ENCODE results near the gene KLHL36. TPM values are rescaled to one million over a fixed set of nuclear protein-coding genes. Genes with fewer than 3 reads are reported as not detected.
A peak's percentile ranks its signal among the peaks of the same experiment; 100 is the strongest.
"Not testable (repeated sequence)": the region's sequence is repeated elsewhere in the genome, so short reads cannot be mapped to it uniquely, and the experiment has no call there.

Gene KLHL36
- polyA plus RNA-seq, 1 experiment: 43.7 TPM

DNA sequence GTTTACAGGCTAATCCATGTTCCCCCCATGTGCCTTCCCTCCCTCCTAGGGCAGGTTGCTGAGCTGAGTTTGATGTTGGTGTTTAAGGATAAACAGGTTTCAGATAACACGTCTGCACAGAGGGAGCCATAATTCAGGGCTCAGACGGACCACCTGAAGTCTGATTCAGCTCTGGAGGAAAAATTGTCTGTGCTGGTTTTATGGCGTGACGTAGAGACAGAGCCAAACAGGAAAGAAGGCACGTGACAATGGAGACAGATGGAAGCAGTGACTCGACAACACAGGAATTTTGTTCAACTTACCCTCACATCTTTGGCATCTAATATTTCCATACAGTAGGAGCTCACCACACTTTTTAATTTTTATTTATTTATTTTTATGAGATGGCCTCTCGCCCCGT, 40.8 kb downstream of the KLHL36 start:
- H3K4me3 ChIP-seq (ENCODE audit: low read depth, low read length): no peak overlapping the region
- H3K36me3 ChIP-seq (ENCODE audit: control insufficient read depth, insufficient read depth, low read length): no peaks in the 10 kb centered on the region
- DNase-seq (ENCODE audit: low read depth): peak; percentile 86
- H3K27me3 ChIP-seq (ENCODE audit: control insufficient read depth, insufficient read depth, low read length): no peaks in the 10 kb centered on the region
- ChIA-PET POLR2A (interaction anchor here (0.6 kb wide), 1 partner anchor 107 kb away, joined by 5 read pairs; no protein-coding TSS in a partner anchor), CTCF (interaction anchor here (0.6 to 1.7 kb wide), 4 partner anchors 10 to 276 kb away, joined by 3 to 10 read pairs (median 4); no protein-coding TSS in a partner anchor)
- TF ChIP-seq, protein P1, sequence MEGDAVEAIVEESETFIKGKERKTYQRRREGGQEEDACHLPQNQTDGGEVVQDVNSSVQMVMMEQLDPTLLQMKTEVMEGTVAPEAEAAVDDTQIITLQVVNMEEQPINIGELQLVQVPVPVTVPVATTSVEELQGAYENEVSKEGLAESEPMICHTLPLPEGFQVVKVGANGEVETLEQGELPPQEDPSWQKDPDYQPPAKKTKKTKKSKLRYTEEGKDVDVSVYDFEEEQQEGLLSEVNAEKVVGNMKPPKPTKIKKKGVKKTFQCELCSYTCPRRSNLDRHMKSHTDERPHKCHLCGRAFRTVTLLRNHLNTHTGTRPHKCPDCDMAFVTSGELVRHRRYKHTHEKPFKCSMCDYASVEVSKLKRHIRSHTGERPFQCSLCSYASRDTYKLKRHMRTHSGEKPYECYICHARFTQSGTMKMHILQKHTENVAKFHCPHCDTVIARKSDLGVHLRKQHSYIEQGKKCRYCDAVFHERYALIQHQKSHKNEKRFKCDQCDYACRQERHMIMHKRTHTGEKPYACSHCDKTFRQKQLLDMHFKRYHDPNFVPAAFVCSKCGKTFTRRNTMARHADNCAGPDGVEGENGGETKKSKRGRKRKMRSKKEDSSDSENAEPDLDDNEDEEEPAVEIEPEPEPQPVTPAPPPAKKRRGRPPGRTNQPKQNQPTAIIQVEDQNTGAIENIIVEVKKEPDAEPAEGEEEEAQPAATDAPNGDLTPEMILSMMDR (IDR thresholded peaks at IDR 0.05; ENCODE audit: insufficient read depth, low read depth, low read length): no peak

DNA sequence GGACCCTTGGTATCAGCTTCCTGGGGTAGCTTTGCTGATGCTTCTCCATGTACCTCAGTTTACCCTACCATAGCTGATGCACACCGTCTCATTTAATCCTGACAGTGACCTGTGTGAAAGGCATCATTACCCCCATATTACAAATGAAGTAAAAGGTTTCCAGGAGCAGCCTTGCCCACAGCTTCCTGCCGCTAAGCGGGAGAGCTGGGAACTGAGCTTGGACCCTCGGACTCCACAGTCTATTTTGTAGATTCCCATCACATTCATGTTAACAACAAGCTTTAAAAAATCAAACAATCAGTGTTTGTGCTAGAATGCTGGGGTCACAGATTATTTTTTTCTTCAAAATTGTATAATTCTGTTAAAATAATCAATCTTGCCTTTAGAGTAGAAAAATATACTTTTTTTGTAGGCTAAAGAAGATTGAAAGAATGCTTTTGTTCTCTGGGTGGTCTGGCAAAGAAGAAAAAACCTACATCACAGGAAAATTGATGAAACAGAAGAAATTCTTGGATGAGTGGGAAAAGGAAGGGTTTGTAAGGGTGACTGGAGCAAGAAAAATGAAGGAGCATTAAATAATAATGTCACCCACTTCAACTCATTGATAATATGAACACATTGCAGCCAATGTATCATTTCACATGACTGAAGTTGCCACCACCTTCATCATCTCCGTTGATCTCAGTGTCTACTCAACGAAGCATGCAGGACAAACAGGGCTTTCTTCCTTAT, 41.9 kb downstream of the KLHL36 start:
- ChIA-PET CTCF (interaction anchor here (1.0 to 1.7 kb wide), 4 partner anchors 9 to 35 kb away, joined by 3 to 10 read pairs (median 5); no protein-coding TSS in a partner anchor), POLR2A (no interaction called here)
- H3K27me3 ChIP-seq (ENCODE audit: control insufficient read depth, insufficient read depth, low read length): no peaks in the 10 kb centered on the region
- H3K4me3 ChIP-seq (ENCODE audit: low read depth, low read length): no peak overlapping the region
- no peaks in the 10 kb centered on the region for H3K36me3 ChIP-seq (ENCODE audit: control insufficient read depth, insufficient read depth, low read length)
- no peak for DNase-seq (ENCODE audit: low read depth)
- TF ChIP-seq, protein P1 (IDR thresholded peaks at IDR 0.05; ENCODE audit: insufficient read depth, low read depth, low read length): no peak

DNA sequence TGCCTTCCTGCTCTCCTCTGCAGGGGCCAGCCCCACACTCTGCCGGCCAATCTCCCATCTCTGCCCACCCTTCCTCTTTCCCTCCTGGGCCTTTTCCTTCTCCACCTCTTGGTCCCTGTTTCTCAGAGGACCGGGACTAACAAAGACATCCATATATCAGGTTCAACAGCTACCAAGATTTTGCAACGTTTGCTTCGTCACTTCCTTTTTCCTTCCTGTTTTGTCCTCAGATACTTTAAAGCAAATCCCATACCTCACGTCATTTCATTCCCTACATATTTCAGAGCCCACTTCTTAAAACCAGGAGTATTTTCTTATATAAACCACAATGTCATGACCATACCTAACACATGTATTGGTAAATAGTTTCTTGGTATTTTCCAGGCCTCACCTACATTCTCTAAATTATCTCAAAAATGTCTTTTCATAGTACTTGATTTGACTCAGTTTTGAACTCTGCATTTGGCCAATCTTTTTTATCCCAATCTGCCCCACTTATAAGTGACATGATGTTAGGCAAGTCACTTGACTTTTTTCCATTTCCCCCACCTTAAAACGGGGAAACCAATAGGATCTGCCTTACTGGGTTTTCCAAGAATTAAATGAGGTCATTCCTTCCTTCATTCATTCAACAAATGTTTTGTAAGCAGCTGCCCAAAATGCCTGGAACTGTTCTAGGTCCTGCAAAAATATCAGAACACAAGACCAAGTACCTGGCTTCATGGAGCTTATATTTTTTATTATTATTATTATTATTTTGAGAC, 44.3 kb downstream of the KLHL36 start:
- Histone ChIP-seq H3K36me3 (ENCODE audit: control insufficient read depth, insufficient read depth, low read length) (no peaks in the 10 kb centered on the region), H3K4me3 (ENCODE audit: low read depth, low read length) (no peak overlapping the region), H3K27me3 (ENCODE audit: control insufficient read depth, insufficient read depth, low read length) (no peaks in the 10 kb centered on the region)
- DNase-seq (ENCODE audit: low read depth): no peak
- TF ChIP-seq, protein P1 (IDR thresholded peaks at IDR 0.05; ENCODE audit: insufficient read depth, low read depth, low read length): no peak
- CTCF ChIA-PET: interaction anchor here (1.2 to 2.1 kb wide), 3 partner anchors 18 to 46 kb away, joined by 3 to 9 read pairs (median 3); no protein-coding TSS in a partner anchor
- POLR2A ChIA-PET: no interaction called here

DNA sequence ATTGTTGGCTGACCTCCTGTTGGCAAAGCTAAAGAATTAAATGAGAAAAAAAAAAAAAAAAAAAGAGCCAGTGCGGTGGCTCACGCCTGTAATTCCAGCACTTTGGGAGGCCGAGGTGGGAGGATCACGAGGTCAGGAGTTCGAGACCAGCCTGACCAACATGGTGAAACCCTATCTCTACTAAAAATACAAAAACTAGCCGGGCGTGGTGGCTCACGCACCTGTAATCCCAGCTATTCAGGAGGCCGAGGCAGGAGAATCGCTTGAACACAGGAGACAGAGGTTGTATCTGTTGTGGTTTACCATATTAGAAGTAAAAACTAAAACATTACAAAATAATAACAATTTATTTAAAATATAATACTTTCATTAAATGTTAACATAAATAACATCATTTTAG, 45.6 kb downstream of the KLHL36 start:
- CTCF ChIA-PET: interaction anchor here (1.3 to 3.3 kb wide), 2 partner anchors 21 to 44 kb away, joined by 3 to 16 read pairs; no protein-coding TSS in a partner anchor
- H3K4me3 ChIP-seq (ENCODE audit: low read depth, low read length); DNase-seq (ENCODE audit: low read depth); H3K27me3 ChIP-seq (ENCODE audit: control insufficient read depth, insufficient read depth, low read length); H3K36me3 ChIP-seq (ENCODE audit: control insufficient read depth, insufficient read depth, low read length); POLR2A ChIA-PET: not testable (repeated sequence)

DNA sequence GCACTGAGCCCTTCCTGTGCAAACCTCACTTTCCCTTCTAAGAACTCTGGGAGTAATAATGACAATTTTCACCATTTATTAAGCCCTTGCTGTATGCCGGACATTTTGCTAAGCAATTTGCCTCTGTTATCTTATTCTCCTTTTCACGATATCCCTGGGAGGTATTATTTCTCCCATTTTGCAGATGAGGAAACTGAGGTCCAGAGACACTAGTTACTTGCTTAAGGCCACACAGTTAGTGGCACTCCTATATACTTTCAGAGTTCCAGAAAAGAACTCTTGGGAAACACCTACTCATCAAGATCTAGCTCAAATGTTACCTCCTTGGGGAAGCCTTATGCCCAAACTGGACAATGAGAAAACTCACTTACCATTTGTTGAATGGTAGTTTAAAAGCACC, 46.7 kb downstream of the KLHL36 start:
- POLR2A ChIA-PET: no interaction called here

More for the DNA sequence above, 46.7 kb downstream of the KLHL36 start:
- Histone ChIP-seq H3K4me3 (ENCODE audit: low read depth, low read length) (no peak overlapping the region), H3K27me3 (ENCODE audit: control insufficient read depth, insufficient read depth, low read length) (no peaks in the 10 kb centered on the region), H3K36me3 (ENCODE audit: control insufficient read depth, insufficient read depth, low read length) (no peaks in the 10 kb centered on the region)
- DNase-seq (ENCODE audit: low read depth): no peak
- TF ChIP-seq, protein P1 (IDR thresholded peaks at IDR 0.05; ENCODE audit: insufficient read depth, low read depth, low read length): no peak
- CTCF ChIA-PET: interaction anchor here (1.4 to 3.3 kb wide), 2 partner anchors 22 to 31 kb away, joined by 5 to 16 read pairs; no protein-coding TSS in a partner anchor

Data from BJ (cell line).